ENCODE data around the gene ACP7.

DNA sequence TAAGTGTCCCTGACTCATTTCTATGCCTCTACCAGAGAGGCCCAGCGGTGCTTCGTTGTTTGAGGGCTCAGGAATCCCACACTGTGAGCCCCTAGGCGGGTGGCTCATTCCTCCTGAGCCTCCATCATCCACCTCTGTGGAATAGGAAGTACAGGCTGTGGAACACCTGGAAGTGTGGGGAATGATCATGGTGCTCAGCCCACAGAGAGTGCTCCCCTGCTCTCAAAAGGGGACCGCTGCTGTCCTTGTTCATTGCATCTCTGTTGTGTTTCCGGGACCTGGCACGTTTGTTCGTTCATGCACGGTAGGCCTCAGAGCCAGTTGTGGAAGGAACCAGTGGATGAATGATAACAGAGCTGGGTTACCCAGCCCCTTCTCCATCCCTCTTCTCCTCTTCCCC is 1.2 kb downstream of the ACP7 start:
- TF ChIP-seq POLR2AphosphoS5 (IDR thresholded peaks at IDR 0.05): no peak
- TF ChIP-seq, protein P1, sequence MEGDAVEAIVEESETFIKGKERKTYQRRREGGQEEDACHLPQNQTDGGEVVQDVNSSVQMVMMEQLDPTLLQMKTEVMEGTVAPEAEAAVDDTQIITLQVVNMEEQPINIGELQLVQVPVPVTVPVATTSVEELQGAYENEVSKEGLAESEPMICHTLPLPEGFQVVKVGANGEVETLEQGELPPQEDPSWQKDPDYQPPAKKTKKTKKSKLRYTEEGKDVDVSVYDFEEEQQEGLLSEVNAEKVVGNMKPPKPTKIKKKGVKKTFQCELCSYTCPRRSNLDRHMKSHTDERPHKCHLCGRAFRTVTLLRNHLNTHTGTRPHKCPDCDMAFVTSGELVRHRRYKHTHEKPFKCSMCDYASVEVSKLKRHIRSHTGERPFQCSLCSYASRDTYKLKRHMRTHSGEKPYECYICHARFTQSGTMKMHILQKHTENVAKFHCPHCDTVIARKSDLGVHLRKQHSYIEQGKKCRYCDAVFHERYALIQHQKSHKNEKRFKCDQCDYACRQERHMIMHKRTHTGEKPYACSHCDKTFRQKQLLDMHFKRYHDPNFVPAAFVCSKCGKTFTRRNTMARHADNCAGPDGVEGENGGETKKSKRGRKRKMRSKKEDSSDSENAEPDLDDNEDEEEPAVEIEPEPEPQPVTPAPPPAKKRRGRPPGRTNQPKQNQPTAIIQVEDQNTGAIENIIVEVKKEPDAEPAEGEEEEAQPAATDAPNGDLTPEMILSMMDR (IDR thresholded peaks at IDR 0.05): no peak

All from prostate gland (tissue), 2 donors.